ELR (cell line): ENCODE data around the gene DCDC2C.
A peak's percentile ranks its signal among the peaks of the same experiment; 100 is the strongest.

Source experiments
- DNase-seq: peaks from one replicate; pipeline ENCODE4 v3.0.0-alpha.2; 2015; ENCODE audit warnings: low read depth

DCDC2C gene, protein sequence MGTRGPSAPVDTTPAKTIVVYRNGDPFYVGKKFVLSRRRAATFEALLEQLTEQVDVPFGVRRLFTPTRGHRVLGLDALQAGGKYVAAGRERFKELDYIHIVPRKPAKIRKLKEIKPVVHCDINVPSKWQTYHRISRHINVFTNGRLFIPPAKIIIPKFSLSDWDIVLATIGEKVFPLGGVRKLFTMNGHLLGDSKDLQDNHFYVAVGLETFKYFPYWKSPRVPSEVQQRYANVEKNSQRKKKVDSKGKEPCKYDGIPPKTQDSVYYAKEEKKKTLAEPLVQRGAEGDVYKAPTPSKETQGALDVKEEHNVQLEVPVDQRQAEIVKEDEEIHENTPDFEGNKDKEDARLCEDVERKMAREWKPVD

DNA sequence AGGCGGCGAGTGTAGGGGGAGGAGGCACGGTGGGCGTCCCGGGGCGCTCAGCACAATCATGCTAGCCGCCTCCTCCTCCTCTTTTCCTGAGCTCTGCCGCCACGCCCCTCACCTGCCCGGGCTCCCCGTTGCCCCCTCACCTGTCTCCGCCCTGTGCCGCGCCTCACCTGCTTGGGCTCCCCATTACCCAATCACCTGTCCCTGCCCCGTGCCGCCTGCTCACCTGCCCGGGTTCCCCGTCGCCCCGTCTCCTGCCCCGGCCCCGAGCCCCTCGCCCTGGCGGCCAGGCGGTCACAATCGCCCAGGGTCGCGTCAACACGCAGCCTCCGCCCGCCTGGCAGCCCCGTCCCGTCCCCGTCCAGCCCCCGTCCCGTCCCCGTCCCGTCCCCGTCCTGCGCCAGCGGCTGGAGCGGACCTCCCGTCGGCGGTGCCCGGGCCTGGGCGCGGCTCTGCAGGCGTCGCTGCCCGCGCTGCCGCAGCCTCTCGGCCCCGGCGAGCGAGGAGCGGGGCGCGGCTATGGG, at the start of gene DCDC2C:
DCDC2C (plus strand) TSS at position 340 of the 521 bp plus-strand sequence; CDS start at position 517, 177 bp downstream.
- DNase-seq = no peak

DNA sequence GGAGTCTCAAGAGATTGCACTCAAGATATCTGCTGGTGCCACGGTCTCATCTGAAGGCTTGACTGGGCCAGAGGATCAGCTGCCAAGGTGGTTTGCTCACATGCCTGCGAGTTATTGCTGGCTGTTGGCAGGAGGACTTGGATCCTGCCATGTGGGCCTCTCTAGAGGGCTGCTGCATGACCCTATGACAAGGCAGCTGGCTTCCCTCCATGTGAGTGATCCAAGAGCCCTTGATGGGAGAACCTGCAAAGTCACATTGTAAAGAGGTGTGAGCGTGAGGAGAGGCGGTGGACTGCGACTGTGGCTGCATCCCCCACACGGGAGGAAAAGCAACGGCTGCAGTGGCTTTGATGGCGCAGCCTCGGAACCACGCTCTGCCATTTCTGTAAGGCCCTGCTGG, 49.4 kb upstream of the DCDC2C start:
- DNase-seq = no peak

- no peak for DNase-seq
These were observed 48.7 kb upstream of the DCDC2C start for GRCh38 chr2:3654531-3655225.

DNA sequence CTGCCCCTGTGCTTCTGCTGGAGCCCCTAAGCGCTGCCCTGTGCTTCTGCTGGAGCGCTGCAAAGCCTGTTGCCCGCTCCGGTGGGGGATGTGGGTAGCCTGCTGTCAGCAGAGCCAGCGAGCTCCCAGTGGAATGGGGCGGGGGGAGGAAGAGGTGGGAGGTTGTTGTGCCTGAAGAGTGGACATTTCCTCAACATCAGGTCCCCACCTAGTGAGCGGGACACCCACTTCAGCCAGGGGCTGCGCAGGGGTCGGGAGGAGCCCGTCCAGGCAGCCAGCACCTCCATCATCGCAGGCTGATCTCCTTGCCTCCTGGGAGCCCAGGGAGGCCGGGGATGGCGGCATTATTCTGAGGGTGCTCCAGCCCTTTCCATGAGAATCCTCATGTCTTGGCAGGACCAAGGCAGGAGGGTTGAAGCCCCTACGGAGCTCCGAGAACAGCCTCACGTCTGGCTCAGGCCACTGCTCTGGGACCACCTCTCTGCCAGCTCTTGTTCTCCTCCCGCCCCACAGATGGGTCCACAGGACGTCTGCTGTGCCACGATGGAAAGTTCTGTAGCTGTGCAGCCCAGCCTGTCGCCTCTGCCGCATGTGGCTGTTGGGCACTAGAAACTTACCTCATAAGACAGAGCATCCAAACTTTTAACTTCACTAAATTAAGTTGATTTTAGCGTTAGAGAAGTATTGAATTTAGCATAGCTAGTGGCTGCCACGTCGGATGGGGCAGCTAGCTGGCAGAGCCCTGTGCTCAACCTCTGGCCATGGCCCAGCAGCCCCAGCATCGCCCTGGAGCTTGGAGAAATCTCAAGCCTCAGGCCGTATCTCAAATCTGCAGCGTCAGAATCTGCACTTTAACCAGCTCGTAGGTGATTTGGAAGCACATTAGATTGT, 47.3 kb upstream of the DCDC2C start:
- no peak for DNase-seq

- DNase-seq = no peak
These were observed 46.3 kb upstream of the DCDC2C start for GRCh38 chr2:3656762-3657721.

DNA sequence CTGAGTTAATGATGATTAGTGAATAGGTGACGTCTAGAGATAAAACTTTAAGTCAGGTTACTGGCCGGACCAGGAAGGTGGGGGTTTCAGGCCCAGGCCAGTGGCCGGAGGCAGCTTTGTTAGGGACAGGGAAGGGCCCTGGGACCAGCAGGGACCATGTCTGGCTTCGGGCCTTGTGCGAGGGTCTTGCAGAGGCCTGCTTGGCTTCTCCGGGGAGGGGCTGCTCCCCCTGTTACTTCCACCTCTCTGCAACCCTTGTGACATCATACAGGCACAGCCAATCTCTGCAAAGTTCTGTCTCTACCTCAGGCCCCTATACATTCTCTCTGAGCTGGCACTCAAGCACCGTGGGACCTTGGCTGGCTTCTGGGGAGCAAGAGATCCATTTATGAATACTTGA, 45.5 kb upstream of the DCDC2C start, which contains the start of gene ALLC:
ALLC (plus strand) TSS at position 320 of the 400 bp plus-strand sequence. CDS start 12,958 bp downstream, outside the sequence.
- no peak for DNase-seq

- DNase-seq = no peak
These were observed 43.6 kb upstream of the DCDC2C start for GRCh38 chr2:3659447-3660432.

GRCh38 chr2:3660640-3661039, 42.7 kb upstream of the DCDC2C start:
- peak; percentile 37 for DNase-seq

DNA sequence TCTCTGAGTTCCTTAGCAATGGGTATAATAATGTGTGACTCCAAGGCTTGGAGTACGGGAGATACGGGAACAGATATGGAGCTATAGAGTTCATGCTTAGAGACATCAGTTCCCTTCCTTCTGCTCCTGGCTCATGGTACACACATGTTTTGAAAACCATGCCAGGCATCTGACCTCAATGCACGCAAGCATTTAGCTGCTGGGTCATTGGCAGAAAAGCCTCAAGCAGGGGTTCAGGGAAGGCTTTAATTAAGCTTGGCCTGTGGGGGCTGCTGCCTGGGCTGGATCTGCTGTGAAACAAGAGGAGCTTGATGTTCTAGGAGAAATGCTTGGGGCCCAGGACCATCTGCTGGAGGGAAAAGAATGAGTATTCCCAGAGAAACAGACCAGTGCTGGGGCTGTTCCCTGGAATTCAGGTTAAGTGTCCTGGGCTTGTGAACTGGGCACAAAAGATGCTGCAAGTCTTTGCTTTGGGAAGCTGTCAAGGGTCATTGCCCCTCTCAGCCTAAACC, 42.2 kb upstream of the DCDC2C start:
- DNase-seq = no peak

DNA sequence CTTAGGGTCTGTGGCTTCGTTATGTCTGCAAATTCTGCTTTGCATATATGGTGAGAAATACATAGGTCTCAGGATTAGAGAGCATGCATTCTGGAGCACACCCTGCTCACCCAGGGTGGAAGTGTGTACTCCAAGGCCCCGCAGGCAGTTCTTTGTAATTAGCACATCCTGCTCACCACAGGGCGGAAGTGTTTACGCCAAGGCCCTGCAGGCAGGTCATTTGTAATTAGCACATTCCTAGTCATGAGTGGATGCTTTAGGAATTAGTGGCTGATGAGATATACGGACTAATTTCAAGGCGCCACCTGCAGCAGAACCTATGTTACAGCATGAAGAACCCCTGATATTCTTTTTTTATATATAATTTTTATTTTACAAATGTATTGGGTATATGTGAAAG, 41.1 kb upstream of the DCDC2C start:
- DNase-seq = peak; percentile 18

DNA sequence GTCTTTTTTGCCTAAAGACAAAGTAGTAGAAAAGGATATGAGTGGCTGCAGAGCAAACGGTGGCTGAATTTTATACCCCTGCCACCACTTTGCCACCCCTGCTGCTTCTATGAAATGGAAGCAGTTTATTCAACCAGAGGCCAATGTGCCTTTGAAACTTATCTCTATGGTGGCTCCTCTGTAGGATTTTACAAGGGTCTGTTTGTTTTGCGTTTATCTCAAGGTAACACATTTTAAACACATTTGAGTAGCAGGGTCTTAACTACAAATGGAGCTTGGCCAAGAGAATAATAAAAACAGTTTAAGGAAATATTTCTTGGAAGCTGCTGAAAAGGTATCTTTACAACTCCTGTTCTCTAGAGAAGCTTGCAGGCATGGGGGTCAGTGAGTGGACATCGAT, 39.3 kb upstream of the DCDC2C start:
- no peak for DNase-seq

DNA sequence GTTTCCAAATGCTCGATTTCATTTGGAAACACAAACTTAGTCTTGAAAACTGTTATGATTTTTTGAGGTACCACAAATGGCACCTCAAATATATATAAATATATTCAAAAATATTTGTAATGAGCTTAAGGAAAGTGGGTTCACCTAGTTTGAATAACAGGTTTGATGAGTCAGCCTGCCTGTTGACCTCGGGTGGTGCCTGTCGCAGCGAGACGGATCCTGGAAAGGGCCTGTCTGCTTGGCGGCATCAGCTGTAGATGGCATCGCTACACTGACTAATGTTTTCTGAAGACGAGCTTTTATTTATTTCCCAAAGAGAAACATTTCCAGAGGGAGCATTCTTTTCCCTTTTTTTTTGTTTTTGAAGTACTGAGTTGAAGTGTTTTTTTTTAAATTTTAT, 38.5 kb upstream of the DCDC2C start:
- no peak for DNase-seq

DNA sequence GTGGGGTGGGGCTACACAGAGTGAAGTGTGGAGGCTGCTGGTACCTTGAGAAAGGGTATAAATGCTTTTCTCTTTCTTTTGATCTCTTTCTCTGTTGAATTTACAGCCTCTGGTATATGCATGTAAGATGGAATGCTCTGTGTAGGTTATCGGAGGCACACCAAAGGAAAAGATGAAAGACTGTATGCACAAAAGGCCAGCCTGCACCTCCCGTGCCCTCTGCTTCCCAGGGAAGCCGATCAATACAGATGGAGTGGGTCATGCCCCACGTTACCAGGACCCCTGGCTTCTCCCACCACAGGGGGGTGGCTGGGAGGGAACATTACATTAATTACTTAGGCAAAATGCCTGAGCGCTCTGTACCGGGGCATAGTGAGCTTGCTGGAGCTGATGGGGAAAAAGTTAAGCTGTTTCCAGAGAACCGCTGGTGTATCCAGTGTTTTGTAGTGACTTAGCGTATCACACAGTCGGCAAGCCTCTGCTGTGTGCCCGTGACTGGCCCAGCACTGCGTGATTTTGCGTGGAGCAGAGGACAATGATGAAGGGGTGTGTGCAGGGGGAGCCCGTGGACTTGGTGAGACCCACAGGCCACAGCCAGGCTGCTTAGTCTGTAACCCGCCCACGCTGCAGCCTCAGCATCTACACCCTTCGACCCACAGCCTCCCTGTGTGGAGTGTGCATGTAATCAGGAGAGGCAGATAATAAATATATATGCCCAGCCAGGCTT, 37.3 kb upstream of the DCDC2C start:
- DNase-seq = no peak

GRCh38 chr2:3666613-3666975, 36.8 kb upstream of the DCDC2C start:
- DNase-seq = no peak

GRCh38 chr2:3667151-3667631, 36.2 kb upstream of the DCDC2C start:
- no peak for DNase-seq

DNA sequence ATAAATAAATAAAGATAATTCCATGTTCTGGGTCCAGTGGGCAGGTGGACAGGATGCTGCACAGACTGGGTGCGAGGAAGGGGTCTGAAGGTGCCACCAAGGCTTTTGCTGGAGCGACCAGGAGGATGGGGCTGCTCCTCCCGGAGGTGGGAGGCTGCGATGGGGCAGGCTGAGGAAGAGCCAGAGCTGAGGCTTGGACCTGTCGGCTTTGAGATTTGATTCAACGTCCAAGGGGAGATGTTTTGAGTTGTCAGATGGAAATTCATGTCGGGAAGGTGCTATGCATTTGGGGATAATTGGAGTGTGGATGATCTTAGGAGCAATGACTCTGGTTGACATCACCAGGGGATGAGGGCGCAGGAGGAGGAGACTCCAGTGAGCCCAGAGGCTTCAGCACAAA, 33.7 kb upstream of the DCDC2C start:
- no peak for DNase-seq

DNA sequence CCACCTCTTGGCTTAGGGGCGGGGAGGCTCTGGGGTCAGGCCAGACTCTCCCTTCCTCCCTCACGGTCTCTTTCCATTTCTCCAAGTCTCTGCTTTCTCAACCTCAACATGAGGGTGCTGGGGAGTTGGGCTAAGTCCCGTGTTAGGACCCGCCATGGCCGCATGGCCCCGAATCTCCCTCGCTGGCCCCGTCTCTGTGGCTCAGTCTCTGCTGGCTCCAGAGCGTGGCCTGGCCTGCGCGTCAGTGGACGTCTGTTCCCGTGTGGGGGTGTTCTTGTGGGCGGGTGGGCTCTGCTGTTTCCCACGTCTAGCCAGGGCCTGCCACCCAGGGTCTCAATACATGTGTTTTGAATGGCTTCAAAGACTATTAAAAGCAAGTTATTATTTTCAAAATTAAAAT, 33.0 kb upstream of the DCDC2C start:
- no peak for DNase-seq

DNA sequence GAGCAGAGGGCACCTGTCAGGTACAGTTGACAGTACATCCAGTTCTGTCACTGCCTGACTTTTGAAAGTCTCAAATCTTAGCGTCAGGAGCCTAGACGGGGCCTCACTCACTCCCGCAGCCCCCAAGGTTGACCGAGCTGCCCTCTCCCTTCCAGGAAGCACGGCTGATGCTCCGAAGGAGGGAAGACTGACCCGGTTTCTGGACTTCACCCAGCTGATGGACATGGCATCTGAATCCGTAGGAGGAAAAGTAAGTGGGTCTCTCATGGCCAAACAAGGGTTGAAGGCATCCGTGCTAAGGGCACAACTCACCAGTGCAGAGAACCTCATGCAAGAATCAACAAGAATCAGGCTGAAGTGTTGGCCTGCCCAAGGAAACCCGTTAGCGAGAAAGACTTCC, 32.4 kb upstream of the DCDC2C start:
- DNase-seq = no peak
